AG20443 (cell line): ENCODE measurements around the gene ETDC.
A peak's percentile ranks its signal among the peaks of the same experiment; 100 is the strongest.
"Not testable (repeated sequence)": the region's sequence is repeated elsewhere in the genome, so short reads cannot be mapped to it uniquely, and the experiment has no call there.

Experiments used
- DNase-seq: peaks from one replicate; pipeline ENCODE4 v3.0.0; 2012; ENCODE audit warnings: low spot score, mixed read lengths

Gene ETDC

GRCh38 chrX:135309430-135309923 lies at the start of gene ETDC:
Gene ETDC, plus strand, starts transcription at chrX:135309480. Its CDS starts 0 bp downstream, at chrX:135309480.
- DNase-seq, result no peak

- not testable (repeated sequence) for DNase-seq
Measured at GRCh38 chrX:135260976-135261375, 48.3 kb upstream of the ETDC start.

GRCh38 chrX:135263376-135263775 lies 45.9 kb upstream of the ETDC start:
- not testable (repeated sequence) for DNase-seq

GRCh38 chrX:135264206-135264605 lies 45.1 kb upstream of the ETDC start:
- DNase-seq, result no peak

DNA sequence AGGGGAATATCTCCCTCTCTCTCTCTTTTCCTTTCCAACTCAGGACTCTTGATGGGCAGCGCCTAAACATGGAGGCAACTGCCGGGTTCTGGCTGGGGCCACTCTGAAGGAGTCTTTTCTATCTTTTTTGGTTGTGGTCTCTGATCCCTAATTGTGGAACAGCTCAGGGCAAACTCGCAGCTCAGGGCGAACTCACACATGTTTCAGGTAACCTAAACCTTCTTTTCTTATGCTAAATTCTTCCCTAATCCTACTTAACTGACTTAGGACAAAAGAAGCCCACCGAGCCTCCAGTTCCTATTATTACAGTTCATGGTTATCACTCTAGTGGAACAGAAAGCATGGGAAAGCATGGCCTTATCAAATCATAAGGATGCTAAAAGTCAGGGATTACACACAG lies 36.1 kb upstream of the ETDC start:
- DNase-seq, result no peak

- DNase-seq, result no peak
Measured at GRCh38 chrX:135275973-135276372, 33.3 kb upstream of the ETDC start.

GRCh38 chrX:135287266-135287823 lies 21.9 kb upstream of the ETDC start:
- no peak for DNase-seq

- peak; percentile 34 for DNase-seq
Measured at GRCh38 chrX:135295238-135295943, 13.9 kb upstream of the ETDC start.

DNA sequence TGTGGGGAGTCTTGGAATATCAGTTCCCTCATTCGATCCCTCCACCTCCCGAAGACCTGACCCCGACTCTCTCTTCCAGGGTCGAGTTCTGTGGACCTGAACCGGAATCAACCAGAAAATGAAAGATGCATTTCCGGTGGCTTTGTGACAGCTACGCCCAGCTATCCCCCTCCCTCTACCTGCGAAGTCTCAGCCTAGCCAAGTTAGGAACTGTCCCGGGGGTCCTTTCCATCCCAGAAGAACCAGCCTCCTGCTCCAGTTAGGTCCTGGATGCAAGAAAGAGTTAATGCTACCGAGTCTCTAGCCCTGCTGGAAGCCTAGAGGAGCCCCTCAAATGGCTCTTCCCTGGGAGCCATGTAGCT lies 13.4 kb upstream of the ETDC start:
- DNase-seq, result no peak

DNA sequence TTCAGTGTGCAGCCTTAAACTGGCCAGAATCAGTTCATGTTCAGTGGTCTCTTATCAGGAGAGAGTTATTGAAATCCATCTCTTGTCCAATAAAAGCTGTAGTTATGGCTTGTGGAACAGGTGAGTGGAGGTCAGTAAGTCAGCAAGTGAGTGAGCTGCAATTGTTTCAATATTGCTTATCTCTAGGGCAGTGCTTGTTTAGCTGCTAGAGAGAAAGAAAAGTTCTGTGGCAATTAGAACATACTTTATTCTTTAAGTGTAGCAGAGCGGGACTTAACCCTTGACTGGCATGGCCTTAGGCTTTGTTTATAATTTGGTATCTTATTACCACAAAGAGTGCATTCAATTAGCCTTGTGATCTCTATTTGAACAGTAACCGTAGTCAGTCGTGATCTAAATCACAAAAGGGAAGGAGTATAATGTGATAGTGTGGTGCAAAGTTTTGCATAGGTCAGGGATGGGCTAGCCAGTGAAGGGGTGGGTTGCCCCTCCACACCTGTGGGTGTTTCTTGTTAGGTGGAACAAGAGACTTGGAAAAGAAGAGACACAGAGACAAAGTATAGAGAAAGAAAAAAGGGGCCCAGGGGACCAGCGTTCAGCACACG lies 6.9 kb upstream of the ETDC start:
- no peak for DNase-seq

DNA sequence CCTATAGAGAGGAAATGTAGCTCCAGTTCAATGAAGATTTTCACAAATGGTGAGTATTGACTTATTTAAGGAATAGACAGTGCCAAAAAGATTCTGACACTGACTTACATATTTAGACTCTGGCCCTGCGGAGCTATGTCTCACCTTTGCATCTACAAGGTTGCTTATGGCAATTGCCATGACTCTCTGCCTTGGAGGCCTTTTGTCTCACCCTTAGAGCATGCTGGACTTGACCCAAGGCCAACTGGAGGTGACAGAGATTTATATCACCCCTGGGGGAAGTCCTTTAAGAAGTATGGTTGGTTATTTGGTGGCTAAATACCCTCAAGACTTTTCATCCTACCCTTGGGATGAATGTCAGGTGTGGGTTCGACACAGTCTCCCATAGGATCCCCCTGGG lies 4.5 kb upstream of the ETDC start:
- DNase-seq, result no peak

- no peak for DNase-seq
Measured at GRCh38 chrX:135307171-135307570, 2.1 kb upstream of the ETDC start.

DNA sequence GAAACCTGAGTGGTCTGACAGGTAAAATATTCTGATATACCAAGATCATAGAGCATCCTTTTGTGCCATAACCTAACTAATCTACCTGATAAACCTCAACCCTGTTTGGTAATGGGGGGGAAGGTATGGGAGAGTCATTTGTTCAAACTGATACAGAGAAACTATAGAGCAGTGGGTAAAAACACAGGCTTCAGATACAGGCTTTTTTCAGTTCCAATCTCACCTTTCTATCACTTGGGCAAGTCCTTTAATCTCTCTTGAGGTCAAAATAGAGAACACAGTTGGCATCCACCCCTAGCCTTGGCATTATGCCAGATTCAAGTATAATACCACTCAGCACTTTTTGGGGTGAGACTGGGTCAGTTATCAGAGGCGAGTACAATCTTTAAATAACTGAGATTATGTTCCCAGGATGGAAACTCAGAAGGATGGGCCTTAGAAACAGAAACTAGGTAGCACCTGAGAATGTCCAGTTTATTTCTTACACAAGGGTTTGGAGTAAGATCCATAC lies 880 bp upstream of the ETDC start:
- no peak for DNase-seq

DNA sequence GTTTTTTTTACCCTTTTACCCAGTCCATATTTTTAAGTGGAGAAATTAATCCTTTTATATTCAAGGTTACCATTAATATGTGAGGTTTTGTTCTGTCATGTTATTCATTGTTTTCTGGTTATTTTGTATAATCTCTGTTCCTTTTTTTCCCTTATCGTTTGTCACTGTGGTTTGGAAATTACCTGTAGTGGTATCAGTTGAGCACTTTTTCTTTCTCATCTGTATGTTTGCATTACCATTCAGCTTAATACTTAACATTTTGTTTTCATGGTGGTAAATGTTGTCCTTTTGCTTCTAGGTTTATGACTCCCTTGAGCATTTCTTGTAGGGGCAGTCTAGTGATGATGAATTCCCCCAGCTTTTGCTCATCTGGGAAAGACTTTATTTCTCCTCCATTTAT lies 6.6 kb downstream of the ETDC start:
- DNase-seq, result no peak

DNA sequence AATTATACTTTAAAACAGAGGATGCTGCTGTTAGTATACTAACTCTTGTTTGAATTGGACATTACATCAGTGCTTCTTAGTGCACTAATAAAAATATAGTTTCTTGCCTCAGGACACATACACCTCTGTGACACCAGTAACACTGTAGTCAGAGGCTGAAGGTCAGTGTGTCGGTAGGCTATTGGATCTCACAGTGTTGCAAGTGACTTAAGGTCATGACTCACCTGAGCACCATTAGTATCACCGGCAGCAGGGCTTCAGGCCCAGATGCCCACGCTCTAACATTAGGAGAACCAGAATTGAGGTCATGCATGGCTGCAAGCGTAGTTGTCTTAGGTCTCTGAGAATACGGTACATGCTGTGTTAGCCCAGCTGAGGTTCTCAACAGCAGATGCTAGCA lies 15.2 kb downstream of the ETDC start:
- no peak for DNase-seq

- not testable (repeated sequence) for DNase-seq
Measured at GRCh38 chrX:135325036-135325818, 15.9 kb downstream of the ETDC start.

- DNase-seq, result peak; percentile 65
Measured at GRCh38 chrX:135327299-135327698, 18.0 kb downstream of the ETDC start.

GRCh38 chrX:135328421-135329005 lies 19.2 kb downstream of the ETDC start:
- DNase-seq, result peak; percentile 6

DNA sequence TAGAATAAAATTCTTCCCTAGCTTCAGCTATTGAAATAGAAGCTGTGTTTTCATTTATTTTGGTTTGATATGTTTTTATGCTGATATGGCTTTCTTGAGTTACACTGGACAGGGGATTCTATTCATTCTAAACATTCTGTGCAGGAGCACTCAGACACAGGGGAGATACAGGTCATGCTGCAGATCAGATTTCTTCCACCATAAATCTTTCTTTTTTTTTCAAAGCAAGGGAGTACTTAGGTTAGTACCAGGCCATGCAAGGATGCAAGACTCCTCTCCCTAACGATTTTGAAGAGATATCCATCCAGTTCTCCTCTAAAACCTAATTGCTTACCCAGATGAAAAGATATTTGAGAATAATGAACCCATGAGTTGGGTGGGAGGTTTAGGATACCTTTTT lies 21.4 kb downstream of the ETDC start:
- no peak for DNase-seq

DNA sequence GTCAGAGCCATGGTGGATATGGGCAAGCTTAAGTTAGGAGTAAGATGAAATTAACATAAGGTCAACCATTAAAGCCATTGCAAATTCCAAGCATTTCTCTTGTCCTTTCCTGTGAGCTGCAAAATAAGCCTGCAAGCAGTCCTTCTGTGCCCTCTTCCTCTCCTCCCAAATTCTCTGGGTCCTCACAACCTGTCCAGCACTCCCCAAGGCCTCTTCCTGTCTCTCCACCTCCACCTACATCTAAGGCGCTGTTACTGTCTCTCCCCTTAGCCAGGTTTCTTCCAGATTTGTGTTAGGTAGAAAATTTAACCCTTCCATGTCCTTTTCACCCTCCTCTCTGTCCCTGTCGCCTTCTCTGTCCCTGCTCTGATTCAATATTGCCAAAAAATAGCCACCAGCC lies 22.2 kb downstream of the ETDC start:
- DNase-seq, result no peak

GRCh38 chrX:135340831-135341230 lies 31.6 kb downstream of the ETDC start:
- peak; percentile 35 for DNase-seq

DNA sequence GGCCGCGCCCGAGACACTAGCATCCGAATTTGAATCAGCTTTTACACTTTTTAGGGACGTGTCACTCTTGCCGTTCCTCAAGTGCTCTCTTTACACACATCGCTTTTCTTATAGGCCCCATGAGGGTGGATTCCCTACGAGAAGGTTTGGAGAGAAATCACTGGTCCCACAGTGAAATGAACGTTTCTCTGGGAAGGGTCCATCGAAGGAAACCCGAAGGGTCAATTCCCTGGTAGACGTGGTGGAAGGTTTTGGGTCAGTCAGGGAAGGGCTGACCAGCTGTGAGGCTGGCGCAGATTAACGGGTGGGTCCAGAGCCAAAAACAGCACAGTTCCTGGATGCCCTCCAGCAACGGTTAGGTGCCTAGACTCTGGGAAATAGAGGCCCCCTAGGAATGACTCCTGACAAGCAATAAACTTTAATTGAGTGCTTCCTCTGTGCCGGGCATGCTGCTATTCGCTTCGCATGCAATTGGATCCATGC lies 35.9 kb downstream of the ETDC start:
- peak; percentile 31 for DNase-seq
